K562 (cell line): ENCODE results near the gene GPR55. TPM values are rescaled to one million over a fixed set of nuclear protein-coding genes. Genes with fewer than 3 reads are reported as not detected.
A peak's percentile ranks its signal among the peaks of the same experiment; 100 is the strongest.

Experiments used
- ATAC-seq: fragments of 200-7000 bp; cut with Tn5 transposase; 3 replicates; pipeline ENCODE4 v1.9.1; 2020; ENCODE audit warnings: moderate library complexity
- BruUV-seq: library from RNA; stranded (reverse); fragments of 400-500 nt; replicated peaks from 2 replicates; lab custom pipeline; 2021; lab: Mats Ljungman, UMichigan
- CTCF ChIA-PET: fragments of 300-600 bp; formaldehyde crosslinking; extraction: SDS; loops from one replicate; lab custom pipeline; 2021; ENCODE audit warnings: low intra/inter-chr PET ratio; lab: Yijun Ruan, JAX
- POLR2A ChIA-PET: fragments of 300-600, 350-650 bp; sonication (Branson Sonifier 250); formaldehyde crosslinking; extraction: SDS; loops from one replicate; lab custom pipeline; 2021; ENCODE audit warnings: antibody characterized with exemption, inconsistent platforms; lab: Yijun Ruan, JAX
- DNase-seq, 4 experiments: peaks; one replicate each; pipeline versions ENCODE4 v3.0.0 to v3.0.0-alpha.2; 2011 to 2018; ENCODE audit warnings: low spot score in 3 of 4, mixed read lengths in 3 of 4; ENCODE audit errors: extremely low read depth in 1 of 4
- FAIRE-seq: peaks from 2 replicates; lab custom pipeline; 2011; peaks lifted over from hg19 to GRCh38; lab: Jason Lieb, UNC
- H2AFZ ChIP-seq: 2 replicates; pipeline ENCODE4 v1.6.0; 2011; ENCODE audit warnings: low read depth, low read length, control low read depth, inconsistent platforms
- H3K27ac ChIP-seq: fragments of 200-600 bp; 3 replicates; pipeline ENCODE4 v1.8.0; 2011; ENCODE audit warnings: low read depth, mild to moderate bottlenecking, control low read depth, inconsistent platforms, low read length, moderate library complexity, mixed read lengths; ENCODE audit errors: extremely low read depth
- H3K27me3 ChIP-seq, 2 experiments: fragments of 300-600 bp in 1 of 2; 2 replicates in 1 of 2; 3 replicates in 1 of 2; pipeline versions ENCODE4 v1.6.0 to v1.8.0; 2011; ENCODE audit warnings: inconsistent platforms in 2 of 2, low read length in 2 of 2, mild to moderate bottlenecking in 1 of 2, mixed read lengths in 1 of 2, moderate library complexity in 1 of 2; ENCODE audit not compliant: control insufficient read depth in 2 of 2, insufficient read depth in 2 of 2
- H3K36me3 ChIP-seq: fragments of 300-600 bp; 3 replicates; pipeline ENCODE4 v1.8.0; 2011; ENCODE audit warnings: mild to moderate bottlenecking, low read length, inconsistent platforms; ENCODE audit not compliant: control insufficient read depth, insufficient read depth
- H3K4me1 ChIP-seq, 2 experiments: fragments of 200-600 bp in 1 of 2; replicated peaks in 1 of 2; 2 replicates in 1 of 2; 3 replicates in 1 of 2; pipeline versions ENCODE4 v1.5.1 to v1.8.0; 2011; ENCODE audit warnings: inconsistent platforms in 2 of 2, low read length in 2 of 2, mild to moderate bottlenecking in 1 of 2, mixed read lengths in 1 of 2, moderate library complexity in 1 of 2; ENCODE audit not compliant: control insufficient read depth in 2 of 2, insufficient read depth in 2 of 2
- H3K4me2 ChIP-seq: 2 replicates; pipeline ENCODE4 v1.6.1; 2011; ENCODE audit warnings: low read length, control low read depth, inconsistent platforms, mixed read lengths; ENCODE audit not compliant: insufficient read depth
- H3K4me3 ChIP-seq: fragments of 200-600 bp; sonication (generic), shearing (Covaris generic); 2 replicates; pipeline ENCODE4 v1.5.1; 2016; ENCODE audit warnings: control low read depth, inconsistent platforms
- H3K79me2 ChIP-seq: fragments of 200-600 bp; 3 replicates; pipeline ENCODE4 v1.8.0; 2011; ENCODE audit warnings: low read length, inconsistent platforms; ENCODE audit not compliant: control insufficient read depth, insufficient read depth
- H3K9ac ChIP-seq, 2 experiments: 2 replicates each; pipeline versions ENCODE4 v1.6.0 to v1.6.1; 2011; ENCODE audit warnings: low read depth in 2 of 2, low read length in 2 of 2, control low read depth in 1 of 2, inconsistent platforms in 1 of 2, mild to moderate bottlenecking in 1 of 2, mixed read lengths in 1 of 2; ENCODE audit not compliant: insufficient read depth in 1 of 2
- H3K9me1 ChIP-seq: one replicate; pipeline ENCODE4 v1.6.0; 2011; ENCODE audit warnings: inconsistent platforms, mild to moderate bottlenecking, low read length, moderate library complexity; ENCODE audit not compliant: control insufficient read depth, insufficient read depth
- H3K9me3 ChIP-seq: replicated peaks from 2 replicates; pipeline ENCODE4 v1.5.1; 2011; ENCODE audit warnings: low read depth, low read length, inconsistent platforms; ENCODE audit not compliant: control insufficient read depth, insufficient read depth
- H4K20me1 ChIP-seq: replicated peaks from 2 replicates; pipeline ENCODE4 v1.6.1; 2011; ENCODE audit warnings: low read length, inconsistent platforms, mixed read lengths; ENCODE audit not compliant: control insufficient read depth, insufficient read depth
- ATF7 ChIP-seq: fragments of 450-650 bp; IDR thresholded peaks from 2 replicates; pipeline ENCODE4 v1.7.1; 2014; ENCODE audit warnings: mild to moderate bottlenecking, moderate library complexity
- CBFB ChIP-seq: sonication (generic); formaldehyde crosslinking; IDR thresholded peaks from 2 replicates; pipeline ENCODE4 v1.4.0; 2020; ENCODE audit warnings: mild to moderate bottlenecking, missing genetic modification reagents
- FOXK2 ChIP-seq, 2 experiments: fragments of 450-650 bp; IDR thresholded peaks in 1 of 2; conservative IDR thresholded peaks in 1 of 2; 2 replicates each; pipeline ENCODE4 v1.6.1; 2016; ENCODE audit warnings: low read depth in 2 of 2, mild to moderate bottlenecking in 1 of 2
- NFIC ChIP-seq: fragments of 450-650 bp; IDR thresholded peaks from 2 replicates; pipeline ENCODE4 v1.6.1; 2017; ENCODE audit warnings: mild to moderate bottlenecking, inconsistent platforms
- NONO ChIP-seq, 2 experiments: fragments of 200-400 bp in 1 of 2; fragments of 450-650 bp in 1 of 2; formaldehyde crosslinking in 1 of 2; IDR thresholded peaks; 2 replicates each; pipeline ENCODE4 v1.6.1; 2017; ENCODE audit warnings: low read depth in 2 of 2, mild to moderate bottlenecking in 2 of 2, moderate library complexity in 2 of 2, low read length in 1 of 2
- PCBP1 ChIP-seq: fragments of 200-400 bp; formaldehyde crosslinking; IDR thresholded peaks from 2 replicates; pipeline ENCODE4 v1.6.1; 2018; ENCODE audit warnings: mild to moderate bottlenecking, low read depth, low read length; ENCODE audit not compliant: poor library complexity, severe bottlenecking
- POLR2G ChIP-seq: fragments of 200-400 bp; formaldehyde crosslinking; IDR thresholded peaks from 2 replicates; pipeline ENCODE4 v1.6.1; 2017; ENCODE audit warnings: low read depth, mild to moderate bottlenecking, antibody characterized with exemption, low read length, moderate library complexity
- WGBS: fragments of 100-300 bp; shearing (Covaris generic); methylation state at CpG from one replicate; pipeline ENCODE4 v1.1.6; 2016; ENCODE audit warnings: low coverage, mixed read lengths; ENCODE audit not compliant: insufficient coverage; ENCODE audit errors: missing lambda C conversion rate; 5-methylcytosine and 5-hydroxymethylcytosine counted together
- in situ Hi-C: fragments of 300-500 bp; cut with MboI; formaldehyde crosslinking; loops from 4 replicates; pipeline ENCODE4 v1.15.0; 2018; ENCODE audit warnings: inconsistent platforms, mixed read lengths
- intact Hi-C: fragments of 100-400 bp; cut with micrococcal nuclease; formaldehyde crosslinking; loops from 2 replicates; pipeline ENCODE4 v1.14.2; 2022
- polyA plus RNA-seq, 8 experiments: library from polyadenylated mRNA; depleted of rRNA in 4 of 8; stranded (reverse) in 5 of 8; unstranded in 3 of 8; fragments of >200 nt; fragmentation: Nextera tagmentation in 2 of 8; fragmentation: Illumina TruSeq in 1 of 8; extraction: Ambion mirVana in 2 of 8; extraction: Trizol in 1 of 8; gene quantifications; 2 replicates each; pipeline versions ENCODE4 v1.2.1 to v1.2.3, GENCODE V29; 2011 to 2014; ENCODE audit warnings: inconsistent platforms in 1 of 8, missing spikeins in 1 of 8
- total RNA-seq, 7 experiments: library from RNA; depleted of rRNA in 6 of 7; stranded (reverse); fragments of >200 nt in 6 of 7; fragmentation: Illumina TruSeq in 2 of 7; extraction: Trizol in 2 of 7; gene quantifications; 2 replicates each; pipeline versions ENCODE4 v1.2.1 to v1.2.3, GENCODE V29; 2011 to 2021; ENCODE audit warnings: low replicate concordance in 1 of 7
- TF ChIP-seq, protein P1 (sequence below): fragments of 450-650 bp; IDR thresholded peaks from 2 replicates; pipeline ENCODE4 v1.6.1; 2018; ENCODE audit not compliant: partially characterized antibody
- TF ChIP-seq, protein P2 (sequence below): sonication (generic); formaldehyde crosslinking; IDR thresholded peaks from 2 replicates; pipeline ENCODE4 v1.8.1; 2023; ENCODE audit warnings: mild to moderate bottlenecking, missing genetic modification reagents
- TF ChIP-seq, protein P3 (sequence below): sonication (generic); formaldehyde crosslinking; IDR thresholded peaks from 2 replicates; pipeline ENCODE4 v1.8.0; 2023; ENCODE audit warnings: mild to moderate bottlenecking, missing genetic modification reagents

GPR55 gene
- total and polyA plus RNA-seq, 9 of the 15 experiments (the other 6 are each of a cell fraction or from before 2014, with no cell fraction given): 0.11 to 0.49 (median 0.27) TPM

DNA sequence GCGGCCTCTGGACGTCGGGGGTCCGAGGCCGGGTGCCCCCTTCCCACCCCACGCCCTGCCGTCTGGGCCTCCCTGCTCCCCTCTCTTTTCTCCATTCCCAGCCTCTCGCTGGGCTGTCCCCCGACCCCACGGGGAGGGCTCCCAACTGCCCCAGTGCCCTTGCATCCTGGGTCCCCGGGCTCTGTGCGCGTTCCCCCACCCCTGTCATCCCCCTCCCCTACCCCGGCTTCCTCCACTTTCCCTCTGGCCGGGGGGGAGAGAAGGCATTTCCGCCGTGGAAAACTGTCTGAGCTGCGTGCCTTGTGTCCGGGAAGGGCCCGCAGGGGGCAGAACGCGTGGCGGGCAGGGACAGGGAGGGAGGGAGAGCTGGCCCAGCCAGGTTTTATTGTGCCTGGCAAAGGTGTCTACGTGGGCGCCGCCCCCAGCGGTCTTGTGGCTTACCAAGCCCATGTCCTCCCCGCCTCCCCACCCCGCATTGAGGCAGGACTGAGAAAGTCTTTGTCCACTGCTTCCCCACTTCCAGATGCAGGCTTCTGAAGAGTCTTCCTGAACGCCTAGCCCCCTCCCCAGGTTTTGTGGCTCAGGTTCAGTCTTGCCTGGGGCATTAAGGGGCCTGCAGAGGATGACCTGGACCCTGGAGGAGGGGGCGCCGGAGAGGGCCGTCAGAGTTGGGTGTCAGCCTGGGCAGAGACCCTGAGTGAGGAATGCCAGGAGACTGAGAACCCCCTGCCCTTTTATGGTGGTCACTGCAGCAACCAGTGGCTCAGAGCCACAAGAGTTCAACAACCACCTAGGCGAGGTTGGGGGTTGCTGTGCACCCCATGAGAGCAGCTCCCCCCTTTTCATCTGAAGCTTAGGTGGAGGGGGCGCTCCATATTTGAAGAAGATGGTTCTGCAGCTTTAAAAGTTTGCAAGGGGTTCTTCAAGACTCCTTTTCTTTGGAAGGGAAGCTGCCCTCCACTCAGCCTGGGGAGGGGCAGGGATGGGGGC is 59.0 kb downstream of the GPR55 start:
- ATAC-seq (no peak), DNase-seq (peak in 1 of 4 experiments; percentile 23)
- Histone ChIP-seq H3K27me3 (peaks cover 2 to 26% of the 10 kb centered on the region in 2 experiments; a peak in 3 of 5 replicates), H3K36me3 (no peaks in the 10 kb centered on the region), H3K9ac (peak overlapping the region in 1 of 2 experiments; percentile 74; a peak in 2 of 4 replicates), H4K20me1 (peaks cover 5% of the 10 kb centered on the region), H3K79me2 (peaks cover 4% of the 10 kb centered on the region; the same call in 1 of the 3 replicates), H3K27ac (no peak overlapping the region)
- POLR2A ChIA-PET: interaction anchor here (0.6 kb wide), 1 partner anchor 200 kb away, joined by 3 read pairs; no protein-coding TSS in a partner anchor
- intact Hi-C loops: no loop called here
- BruUV-seq: no TSS peak
- whole genome bisulfite sequencing: 50% methylated on average over 3 of the region's 35 CpGs
- in situ Hi-C loops: no loop called here
- 0 out of 2 replicates have a peak, but pooled peaks have one; percentile 5 for TF ChIP-seq NFIC
- TF ChIP-seq CBFB (CRISPR knock-in tag): no peak
- TF ChIP-seq NONO (IDR thresholded peaks at IDR 0.05; ENCODE audit: low read depth in 2 of 2, low read length in 1 of 2): peak in 1 of 2 experiments; percentile 89; a peak in 2 of 4 replicates
- TF ChIP-seq, protein P1, sequence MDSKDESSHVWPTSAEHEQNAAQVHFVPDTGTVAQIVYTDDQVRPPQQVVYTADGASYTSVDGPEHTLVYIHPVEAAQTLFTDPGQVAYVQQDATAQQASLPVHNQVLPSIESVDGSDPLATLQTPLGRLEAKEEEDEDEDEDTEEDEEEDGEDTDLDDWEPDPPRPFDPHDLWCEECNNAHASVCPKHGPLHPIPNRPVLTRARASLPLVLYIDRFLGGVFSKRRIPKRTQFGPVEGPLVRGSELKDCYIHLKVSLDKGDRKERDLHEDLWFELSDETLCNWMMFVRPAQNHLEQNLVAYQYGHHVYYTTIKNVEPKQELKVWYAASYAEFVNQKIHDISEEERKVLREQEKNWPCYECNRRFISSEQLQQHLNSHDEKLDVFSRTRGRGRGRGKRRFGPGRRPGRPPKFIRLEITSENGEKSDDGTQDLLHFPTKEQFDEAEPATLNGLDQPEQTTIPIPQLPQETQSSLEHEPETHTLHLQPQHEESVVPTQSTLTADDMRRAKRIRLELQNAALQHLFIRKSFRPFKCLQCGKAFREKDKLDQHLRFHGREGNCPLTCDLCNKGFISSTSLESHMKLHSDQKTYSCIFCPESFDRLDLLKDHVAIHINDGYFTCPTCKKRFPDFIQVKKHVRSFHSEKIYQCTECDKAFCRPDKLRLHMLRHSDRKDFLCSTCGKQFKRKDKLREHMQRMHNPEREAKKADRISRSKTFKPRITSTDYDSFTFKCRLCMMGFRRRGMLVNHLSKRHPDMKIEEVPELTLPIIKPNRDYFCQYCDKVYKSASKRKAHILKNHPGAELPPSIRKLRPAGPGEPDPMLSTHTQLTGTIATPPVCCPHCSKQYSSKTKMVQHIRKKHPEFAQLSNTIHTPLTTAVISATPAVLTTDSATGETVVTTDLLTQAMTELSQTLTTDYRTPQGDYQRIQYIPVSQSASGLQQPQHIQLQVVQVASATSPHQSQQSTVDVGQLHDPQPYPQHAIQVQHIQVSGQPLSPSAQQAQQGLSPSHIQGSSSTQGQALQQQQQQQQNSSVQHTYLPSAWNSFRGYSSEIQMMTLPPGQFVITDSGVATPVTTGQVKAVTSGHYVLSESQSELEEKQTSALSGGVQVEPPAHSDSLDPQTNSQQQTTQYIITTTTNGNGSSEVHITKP: peak; percentile 98
- TF ChIP-seq, protein P2, sequence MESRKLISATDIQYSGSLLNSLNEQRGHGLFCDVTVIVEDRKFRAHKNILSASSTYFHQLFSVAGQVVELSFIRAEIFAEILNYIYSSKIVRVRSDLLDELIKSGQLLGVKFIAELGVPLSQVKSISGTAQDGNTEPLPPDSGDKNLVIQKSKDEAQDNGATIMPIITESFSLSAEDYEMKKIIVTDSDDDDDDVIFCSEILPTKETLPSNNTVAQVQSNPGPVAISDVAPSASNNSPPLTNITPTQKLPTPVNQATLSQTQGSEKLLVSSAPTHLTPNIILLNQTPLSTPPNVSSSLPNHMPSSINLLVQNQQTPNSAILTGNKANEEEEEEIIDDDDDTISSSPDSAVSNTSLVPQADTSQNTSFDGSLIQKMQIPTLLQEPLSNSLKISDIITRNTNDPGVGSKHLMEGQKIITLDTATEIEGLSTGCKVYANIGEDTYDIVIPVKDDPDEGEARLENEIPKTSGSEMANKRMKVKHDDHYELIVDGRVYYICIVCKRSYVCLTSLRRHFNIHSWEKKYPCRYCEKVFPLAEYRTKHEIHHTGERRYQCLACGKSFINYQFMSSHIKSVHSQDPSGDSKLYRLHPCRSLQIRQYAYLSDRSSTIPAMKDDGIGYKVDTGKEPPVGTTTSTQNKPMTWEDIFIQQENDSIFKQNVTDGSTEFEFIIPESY (CRISPR knock-in tag): peak; percentile 79
- peak; percentile 35 for TF ChIP-seq PCBP1
- TF ChIP-seq, protein P3, sequence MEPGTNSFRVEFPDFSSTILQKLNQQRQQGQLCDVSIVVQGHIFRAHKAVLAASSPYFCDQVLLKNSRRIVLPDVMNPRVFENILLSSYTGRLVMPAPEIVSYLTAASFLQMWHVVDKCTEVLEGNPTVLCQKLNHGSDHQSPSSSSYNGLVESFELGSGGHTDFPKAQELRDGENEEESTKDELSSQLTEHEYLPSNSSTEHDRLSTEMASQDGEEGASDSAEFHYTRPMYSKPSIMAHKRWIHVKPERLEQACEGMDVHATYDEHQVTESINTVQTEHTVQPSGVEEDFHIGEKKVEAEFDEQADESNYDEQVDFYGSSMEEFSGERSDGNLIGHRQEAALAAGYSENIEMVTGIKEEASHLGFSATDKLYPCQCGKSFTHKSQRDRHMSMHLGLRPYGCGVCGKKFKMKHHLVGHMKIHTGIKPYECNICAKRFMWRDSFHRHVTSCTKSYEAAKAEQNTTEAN (CRISPR knock-in tag): no peak
- TF ChIP-seq ATF7: peak; percentile 75
- 0 out of 2 replicates have a peak, but pooled peaks have one; percentile 21 for TF ChIP-seq POLR2G
- TF ChIP-seq FOXK2 (conservative IDR thresholded peaks at IDR 0.05 in 1 of 2, IDR thresholded peaks at IDR 0.05 in 1 of 2; ENCODE audit: low read depth in 2 of 2): peak in 1 of 2 experiments; percentile 62; a peak in 1 of 4 replicates
- TF ChIP-seq, all 486 proteins: peak for 8
- no peak overlapping the region for H2AFZ ChIP-seq
- no peak overlapping the region for H3K4me3 ChIP-seq
- no peak for FAIRE-seq
- H3K4me2 ChIP-seq: no peak overlapping the region
- no peaks in the 10 kb centered on the region for H3K9me3 ChIP-seq
- H3K4me1 ChIP-seq: peaks cover 0 to 46% of the 10 kb centered on the region in 2 experiments; a peak in 3 of 5 replicates
- CTCF ChIA-PET: no interaction called here
- no peaks in the 10 kb centered on the region for H3K9me1 ChIP-seq
